NCI-H748 (cell line): ENCODE data around the gene ASB2.

Experiments used
- DNase-seq: peaks from one replicate; lab custom pipeline; 2025; ENCODE audit not compliant: unreplicated experiment; lab: John Stamatoyannopoulos, UW

Gene ASB2

DNA sequence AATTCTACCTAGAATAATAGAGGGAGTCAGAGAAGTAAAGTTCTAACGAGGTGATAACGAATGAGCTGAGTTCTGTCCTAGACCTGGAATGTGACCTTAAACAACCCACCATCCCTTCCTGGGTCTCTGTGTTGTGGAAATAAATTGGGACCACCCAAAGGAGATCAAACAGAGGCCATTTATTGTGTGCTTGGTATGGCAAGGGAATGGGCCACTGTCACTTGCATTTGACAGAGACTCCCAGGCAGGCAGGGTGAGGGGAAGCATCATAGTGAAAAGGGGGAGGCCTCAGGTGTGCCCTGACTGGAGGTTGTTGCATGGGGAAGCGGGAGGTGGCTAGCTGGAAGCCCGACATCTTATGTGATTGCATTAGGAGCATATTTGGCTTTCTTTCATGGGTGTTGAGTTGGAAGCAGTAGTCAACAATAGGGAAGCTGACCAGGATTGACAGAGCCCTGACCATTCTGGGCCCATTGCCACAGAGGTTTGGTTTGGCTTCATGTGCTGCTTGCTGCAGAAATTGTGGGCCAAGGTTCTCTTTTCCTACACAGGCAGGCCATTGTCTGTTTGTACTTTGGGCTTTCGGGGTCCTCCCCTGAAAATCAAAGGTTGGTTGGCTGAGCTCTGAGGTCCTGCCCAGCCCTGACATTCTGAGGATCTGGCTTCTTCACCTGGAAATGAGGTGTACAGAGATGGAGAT lies 66.8 kb downstream of the ASB2 start:
- DNase-seq = no peak

DNA sequence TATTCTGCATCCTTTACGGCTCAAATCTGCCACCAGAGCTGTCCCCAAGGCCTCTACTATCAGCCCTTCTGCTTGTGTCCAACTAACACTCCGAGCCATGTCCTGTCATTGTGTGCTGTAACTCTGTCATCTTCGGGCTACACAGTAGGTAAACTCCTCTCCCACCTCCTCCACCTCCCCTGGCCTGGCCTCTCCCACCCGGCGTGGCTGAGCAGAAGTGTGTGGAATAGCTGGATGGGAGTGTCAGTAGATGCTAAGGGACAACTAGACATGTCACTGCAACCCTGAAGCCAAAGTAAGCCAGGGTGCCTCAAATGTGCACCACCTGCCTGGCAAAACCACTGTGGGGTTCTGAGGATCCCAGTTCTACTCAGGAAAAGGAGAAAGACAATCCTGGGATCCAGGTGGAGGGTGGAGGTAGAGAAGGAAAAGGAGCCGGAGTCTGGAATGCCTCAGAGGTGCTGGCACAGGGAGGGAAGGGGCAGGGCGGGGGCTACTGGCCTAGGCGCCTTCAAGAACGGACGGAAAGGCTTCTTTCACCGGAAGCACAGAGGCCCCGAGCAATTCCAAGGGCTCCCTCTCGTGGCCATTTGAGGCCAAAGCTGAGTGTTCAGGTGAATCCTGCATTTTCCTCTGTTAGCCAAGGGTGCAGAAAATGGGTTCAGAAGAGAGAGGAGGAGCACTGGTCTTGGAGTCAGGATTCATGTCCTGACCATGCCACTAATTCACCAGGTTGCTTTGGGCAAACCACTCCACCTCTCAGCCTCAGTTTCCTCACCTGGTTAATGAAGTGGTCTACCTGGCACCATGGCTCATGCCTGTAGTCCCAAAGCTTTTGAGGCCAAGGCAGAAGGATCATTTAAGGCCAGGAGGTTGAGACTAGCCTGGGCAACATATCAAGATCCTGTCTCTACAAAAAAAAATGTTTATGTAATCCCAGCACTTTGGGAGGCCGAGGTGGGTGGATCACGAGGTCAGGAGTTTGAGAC lies 69.7 kb downstream of the ASB2 start:
- peak; percentile 79 for DNase-seq

DNA sequence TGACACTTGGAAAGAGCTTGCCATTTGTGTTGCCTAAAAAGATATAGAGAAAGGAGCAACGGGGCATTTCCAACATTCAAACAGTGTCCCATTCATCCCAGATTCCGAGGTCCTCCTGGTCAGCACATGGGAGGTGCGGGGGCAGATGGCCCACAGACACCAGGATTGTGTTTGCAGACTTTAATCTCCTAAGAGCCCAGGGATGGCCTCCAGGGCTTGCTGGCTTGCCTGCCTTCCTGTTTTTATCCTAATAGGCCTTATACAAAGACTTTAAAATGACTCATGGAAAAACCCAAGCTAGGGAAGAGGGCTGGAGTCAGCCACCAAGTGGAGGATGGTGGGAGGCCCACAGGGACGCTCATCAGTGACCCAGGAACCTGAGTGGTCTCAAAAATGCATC lies 70.7 kb downstream of the ASB2 start:
- DNase-seq = no peak

DNA sequence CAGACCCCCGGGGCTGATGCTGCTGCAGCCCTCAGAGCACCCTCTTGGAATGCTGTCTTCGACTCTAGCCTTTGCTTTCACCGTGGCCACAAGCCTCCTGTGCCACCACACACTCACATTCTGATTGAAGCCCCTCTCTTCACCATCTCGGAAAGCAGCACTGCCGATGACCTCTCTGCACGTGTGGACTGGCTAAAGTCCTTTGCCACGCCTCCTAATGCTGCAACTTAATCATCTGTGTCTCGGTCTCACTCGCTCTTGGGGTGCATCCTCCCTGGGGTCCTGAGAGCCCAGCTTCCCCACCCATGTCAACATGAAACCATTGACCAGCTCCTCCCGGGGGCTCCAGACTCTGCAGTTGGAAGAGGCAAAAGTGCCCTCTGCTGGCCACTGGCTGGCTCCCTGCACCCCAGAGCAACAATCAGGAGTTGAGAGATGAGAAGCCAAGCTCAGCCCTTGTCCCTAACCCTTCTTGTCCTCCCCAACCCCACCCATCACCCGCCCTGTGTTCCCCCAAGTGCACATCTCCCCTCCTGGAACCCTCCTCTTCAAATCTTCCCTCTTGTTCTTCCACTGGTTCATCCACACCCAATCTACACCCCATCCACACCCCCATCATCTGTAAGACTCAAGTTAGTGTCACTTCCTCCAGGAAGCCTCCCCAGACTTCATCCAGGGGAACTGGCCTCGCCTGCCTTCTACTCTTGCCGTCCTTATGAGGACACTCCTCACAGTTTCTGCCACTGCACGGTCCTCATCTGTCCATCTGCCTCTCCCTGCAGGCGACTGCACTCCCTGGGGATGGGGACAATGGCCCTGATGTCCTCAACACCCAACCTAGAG lies 72.8 kb downstream of the ASB2 start:
- peak; percentile 46 for DNase-seq

DNA sequence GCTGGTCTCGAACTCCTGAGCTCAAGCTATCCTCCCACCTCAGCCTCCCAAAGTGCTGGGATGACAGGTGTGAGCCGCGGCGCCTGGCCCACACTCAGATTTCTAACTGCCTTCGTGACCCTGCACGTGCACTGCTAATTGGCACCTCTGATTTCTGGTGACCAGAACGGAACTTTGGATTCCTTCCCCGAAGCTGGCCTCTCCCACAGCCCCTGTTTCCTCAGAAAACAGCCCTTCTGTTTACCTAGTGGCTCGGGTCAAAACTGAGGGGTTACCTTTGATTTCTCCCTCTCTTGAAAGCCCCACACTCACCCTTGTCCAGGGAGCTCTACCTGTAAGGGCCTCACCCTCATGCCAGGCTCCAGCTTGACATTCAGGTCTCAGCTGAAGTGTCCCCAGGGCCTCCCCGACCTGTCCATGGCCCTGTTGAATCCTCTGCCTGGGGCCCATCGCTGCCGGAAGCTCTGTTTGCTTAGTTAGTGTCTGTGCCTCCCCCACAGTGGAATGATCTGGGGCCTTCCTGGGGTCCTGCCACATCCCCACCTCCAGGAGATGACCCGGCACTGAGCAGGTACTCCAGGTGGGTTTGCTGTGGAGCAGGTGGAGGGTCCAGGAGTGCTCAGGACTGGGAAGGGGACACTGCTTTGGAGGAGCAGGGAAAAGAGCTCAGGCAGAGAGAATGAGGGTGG lies 73.6 kb downstream of the ASB2 start:
- DNase-seq = no peak

DNA sequence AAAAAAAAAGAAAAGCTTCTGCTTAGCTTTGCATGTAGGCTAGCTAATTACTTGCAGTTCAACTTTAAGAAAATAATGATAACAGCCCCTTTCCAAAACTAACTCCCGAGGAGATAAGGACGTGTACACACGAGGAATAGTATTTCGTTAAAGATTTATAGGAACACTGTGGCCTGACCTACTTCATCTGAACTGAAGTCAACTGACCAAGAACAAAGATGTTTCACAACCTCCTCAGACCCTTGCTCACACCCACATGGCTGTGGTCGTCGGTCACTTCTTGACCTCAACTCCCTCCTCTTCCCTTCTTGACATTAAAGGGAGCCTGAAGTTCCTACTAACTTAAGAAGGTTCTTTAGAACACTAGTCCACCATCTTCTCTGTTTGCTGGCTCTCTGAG lies 74.6 kb downstream of the ASB2 start:
- no peak for DNase-seq

DNA sequence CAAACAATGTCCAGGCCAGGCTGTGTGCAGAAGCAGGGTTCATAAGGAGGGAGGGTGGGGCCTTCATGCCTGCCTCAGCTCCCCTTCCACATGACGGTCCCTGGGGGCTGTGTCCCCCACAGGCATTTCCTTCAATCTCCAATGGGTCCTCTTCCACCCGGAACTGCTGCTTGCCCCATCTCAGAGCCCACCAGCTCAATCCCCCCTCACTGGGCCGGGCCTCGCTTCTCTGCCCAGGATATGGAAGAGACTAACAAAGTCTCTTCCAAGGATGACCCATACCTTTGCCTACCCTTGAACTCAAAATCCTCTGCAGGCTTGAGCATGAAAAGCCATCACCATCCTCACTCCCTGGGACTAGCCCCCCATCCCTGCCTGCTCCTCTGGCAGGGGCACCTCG lies 77.6 kb downstream of the ASB2 start:
- no peak for DNase-seq

DNA sequence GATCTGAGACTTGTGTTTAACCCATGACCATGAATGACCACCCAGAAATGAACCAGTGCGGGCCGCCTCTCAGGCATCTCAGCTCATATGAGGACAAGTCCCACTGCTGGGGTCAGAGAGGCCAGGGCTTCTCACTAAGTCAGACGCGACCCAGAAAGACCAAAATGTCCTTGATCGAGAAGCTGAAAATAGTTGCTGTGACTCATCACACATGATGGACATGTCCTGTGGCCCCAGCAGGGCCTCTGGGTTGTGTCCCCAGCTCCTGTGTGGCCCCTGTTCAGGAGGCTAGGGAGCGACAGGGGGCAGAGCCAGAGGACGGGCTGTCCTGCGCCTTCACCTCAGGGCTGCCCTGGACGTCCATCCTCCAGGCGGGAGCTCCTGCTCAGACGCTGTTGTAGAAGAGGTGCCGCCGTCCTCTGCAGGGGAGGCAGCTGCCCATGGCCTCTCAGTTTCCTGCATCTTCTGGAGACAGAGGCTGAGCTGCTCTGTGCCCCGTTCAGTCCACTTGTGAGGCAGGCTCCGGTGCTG lies 78.2 kb downstream of the ASB2 start:
- DNase-seq = no peak

DNA sequence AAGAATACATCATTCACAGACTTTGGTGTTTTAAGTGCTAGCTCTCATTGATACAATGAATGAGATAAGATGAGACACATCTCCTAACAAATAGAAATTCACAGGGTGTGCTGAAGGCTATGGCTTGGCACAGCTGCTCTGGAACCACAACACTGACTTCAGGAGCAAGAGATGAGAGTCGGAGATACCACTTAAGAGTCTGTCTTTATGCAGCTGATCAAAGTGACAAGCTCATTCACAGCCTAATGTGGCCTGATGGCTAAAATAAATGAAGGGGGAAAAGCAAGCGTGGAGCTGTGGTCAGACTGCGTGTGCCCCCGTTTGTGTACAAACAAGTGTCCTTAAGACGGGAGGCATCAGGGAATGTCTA lies 78.9 kb downstream of the ASB2 start:
- no peak for DNase-seq

DNA sequence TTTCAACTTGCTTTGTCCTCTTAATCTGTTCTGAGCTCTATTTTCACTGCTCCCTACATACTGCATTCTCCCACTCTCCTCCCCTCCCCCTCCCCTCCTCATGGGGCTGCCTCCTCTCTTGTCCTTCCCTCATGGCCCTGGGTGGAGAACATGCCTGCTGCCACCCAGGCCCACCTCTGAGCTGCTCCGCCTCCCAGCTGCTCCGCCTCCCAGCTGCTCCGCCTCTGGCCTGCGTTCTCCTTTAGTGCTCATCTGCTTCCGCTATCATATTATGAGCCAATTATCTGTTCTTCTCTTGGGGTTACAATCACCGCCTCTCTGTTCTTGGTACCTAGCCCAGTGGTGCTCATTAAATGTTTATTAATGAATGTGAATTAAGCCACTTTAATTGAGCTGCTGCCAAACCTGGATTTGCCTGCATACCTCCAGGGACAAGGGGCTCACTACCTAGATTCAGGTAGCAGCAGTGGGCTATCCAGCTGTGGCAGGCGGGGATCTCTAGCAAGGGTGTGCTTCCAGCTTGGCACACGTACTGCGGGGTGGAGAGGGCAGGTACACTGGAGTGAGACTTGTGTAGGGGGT lies 81.3 kb downstream of the ASB2 start:
- peak; percentile 22 for DNase-seq

DNA sequence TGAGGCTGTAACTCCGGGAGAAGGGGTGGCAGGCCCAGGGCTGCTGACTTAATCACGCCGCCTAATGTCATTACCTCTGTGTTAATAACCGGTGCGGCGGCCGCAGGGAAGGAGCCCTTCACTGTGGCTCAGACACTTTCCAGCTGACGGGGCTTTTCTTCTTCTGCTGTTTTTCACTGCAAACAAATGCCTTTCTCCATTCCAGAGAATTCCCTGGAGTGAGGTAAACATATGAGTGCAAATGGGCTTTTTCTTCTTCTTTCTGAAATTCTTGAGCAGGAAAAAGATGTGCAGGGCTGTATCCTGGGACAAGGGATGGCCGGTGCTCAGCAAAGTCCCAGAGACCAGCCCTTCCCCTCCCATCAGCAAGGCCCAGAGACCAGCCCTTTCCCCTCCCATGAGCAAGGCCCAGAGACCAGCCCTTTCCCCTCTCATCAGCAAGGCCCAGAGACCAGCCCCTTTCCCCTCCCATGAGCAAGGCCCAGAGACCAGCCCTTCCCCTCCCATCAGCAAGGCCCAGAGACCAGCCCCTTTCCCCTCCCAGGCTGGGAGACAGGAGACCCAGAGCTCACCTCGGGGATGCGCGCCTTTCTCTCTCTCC lies 82.6 kb downstream of the ASB2 start:
- DNase-seq = no peak

DNA sequence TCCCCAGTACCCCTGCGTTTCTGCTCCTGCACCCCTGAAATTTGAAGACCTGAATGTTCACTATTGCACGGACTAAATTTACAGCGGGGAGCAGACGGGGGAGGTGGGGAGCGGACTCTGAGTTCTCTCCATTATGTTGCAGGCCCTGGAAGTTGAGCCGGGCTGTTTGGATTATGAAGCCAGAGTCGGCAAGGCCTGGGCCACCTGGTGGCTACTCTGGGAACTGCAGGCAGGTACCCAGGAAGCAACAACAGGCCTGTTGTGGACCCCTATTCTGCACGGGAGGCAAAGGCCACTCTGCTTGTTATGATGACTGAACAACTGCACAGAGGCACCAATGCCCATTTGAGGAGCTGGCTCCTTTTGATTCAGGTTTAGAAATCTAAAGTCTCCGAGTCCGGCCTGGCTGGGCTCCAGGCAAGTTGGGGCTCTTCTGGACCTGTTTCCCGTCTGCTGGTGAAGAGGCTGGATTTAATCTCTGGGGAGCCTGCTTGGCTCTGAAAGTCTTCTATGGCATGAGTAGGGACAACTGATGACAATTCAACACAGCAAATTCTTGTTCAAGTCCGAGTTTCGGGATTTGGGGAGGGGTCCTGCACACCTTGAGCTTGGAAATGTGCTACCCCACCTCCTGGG lies 83.3 kb downstream of the ASB2 start:
- DNase-seq = peak; percentile 72

DNA sequence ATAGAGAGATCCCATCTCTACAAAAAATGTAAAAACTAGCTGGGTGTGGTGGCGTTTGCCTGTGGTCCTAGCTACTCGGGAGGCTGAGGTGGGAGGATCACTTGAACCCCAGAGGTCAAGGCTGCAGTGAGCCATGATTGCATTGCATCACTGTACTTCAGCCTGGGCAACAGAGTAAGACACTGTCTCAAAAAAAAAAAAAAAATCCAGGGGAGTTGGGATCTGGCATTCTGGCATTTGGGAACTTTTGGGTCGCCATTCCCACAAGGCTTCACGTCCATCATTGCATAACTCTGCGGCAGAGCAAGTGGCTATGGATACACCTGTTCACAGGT lies 83.9 kb downstream of the ASB2 start:
- DNase-seq = no peak

DNA sequence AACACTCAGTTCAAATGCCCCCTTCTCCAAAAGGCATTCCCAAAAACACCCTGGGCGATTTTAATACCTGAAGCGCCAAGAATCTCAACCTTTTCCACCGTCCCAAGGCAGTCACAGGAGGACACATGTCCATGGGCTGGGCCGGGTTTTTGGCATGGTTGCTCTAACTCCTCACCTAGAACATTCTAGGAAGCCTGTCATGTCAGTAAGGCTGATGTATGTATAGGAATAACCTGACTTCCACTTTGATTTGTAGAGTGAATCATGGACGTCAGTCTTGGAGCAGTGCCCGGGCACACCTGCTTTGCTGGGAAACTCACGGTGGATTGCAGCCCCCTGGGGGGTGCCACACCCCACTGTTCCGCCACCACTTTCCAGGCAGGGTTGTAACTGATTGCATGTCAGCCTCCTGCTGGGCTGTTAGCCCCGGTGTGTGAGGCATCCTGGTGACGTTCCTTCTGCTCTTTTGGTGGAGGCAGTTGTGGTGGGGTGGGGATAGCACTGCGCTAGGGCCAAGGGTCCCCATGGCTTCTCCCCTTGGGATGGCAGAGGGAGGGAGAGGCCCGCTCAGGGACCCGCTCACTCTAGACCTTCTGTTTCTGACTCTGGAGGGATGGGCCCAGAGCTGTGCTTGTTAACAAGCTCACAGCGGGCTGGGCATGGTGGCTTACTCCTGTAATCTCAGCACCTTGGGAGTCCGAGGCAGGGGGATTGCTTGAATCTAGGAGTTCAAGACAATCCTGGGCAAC lies 84.4 kb downstream of the ASB2 start:
- peak; percentile 38 for DNase-seq

DNA sequence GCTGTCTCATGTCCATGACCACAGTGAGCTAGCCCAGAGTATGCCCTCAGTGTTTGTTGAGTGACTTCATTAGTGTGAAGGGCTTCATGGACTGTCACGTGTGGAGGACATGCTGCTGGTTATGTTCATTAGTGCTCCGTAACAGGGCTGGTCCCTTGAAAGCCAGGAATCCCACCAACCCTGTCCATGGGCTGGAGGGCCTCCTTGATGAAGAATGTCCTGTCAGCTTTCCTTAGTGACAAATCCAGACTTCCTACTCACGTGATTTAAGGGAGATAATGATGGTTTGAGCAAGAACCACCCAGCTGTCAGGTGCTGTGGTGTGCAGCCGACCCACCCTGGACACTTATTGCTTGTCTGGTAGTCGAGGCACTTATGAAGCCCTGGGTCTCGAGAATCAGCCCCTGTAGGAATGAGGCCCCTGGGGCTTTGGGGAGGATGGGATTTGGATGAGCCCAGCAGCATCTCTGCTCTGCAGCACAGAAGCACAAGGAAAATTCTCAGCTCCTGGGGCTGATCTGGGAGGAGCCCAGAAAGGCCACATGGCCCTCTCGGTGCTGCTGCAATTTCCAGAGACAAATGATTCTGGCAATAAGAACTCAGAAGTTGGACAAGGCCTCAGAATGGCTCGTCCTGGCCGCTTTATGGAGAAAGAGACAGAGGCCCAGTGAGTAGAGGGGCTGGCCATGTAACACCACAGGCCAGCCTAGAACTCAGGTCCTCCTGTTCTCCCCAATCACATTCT lies 86.5 kb downstream of the ASB2 start:
- no peak for DNase-seq

DNA sequence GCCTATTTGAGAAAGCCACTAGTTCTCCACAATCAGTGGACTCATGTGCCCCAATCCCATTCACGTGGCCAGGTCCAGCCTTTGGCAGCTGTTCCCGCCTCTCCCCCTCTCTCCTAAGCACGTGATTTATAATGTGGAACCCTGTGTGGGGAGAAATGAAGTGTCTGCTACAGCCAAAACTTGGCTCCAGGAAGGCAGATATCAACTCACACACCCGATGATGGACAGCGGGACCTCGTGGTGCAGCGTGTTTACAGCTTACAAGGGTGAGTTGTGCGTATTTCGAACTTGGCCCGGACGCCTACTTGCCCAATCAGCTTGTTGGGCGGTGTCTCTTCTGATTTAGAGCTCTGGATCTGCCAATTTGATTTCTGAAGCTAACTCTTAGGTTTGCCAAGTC lies 87.4 kb downstream of the ASB2 start:
- DNase-seq = no peak

DNA sequence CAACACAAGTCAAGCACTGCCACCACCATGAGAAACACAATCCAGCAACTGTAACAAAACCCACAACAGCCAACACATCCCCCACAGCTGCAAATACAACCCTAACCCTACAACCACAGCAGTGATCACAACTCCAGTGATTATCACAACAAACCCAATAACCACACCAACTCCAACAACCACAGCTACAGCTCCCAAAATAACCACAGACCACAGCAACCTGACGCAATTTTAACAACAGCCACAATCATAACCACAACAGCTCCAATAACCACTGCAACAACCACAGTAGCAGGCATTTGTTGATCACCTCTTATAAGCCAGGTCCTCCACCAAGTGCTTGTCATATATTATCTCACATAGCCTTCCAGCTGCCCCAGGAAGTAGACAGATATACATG lies 91.4 kb downstream of the ASB2 start:
- DNase-seq = no peak
